ENCODE results near the gene IRX4.

IRX4 gene

GRCh38 chr5:1896602-1897376 is 14.1 kb upstream of the IRX4 start:
- Histone ChIP-seq H3K4me3 (ENCODE audit: low read depth, low read length) (no peak overlapping the region), H3K9me3 (ENCODE audit: control insufficient read depth, insufficient read depth, low read length) (no peaks in the 10 kb centered on the region), H3K4me1 (ENCODE audit: control insufficient read depth, insufficient read depth, low read length) (no peaks in the 10 kb centered on the region), H3K27me3 (ENCODE audit: control insufficient read depth, insufficient read depth, low read length) (peaks cover 19% of the 10 kb centered on the region), H3K9ac (ENCODE audit: low read depth, low read length) (no peak overlapping the region), H3K36me3 (ENCODE audit: control insufficient read depth, insufficient read depth, low read length) (no peaks in the 10 kb centered on the region)

GRCh38 chr5:1895739-1896420 is 13.2 kb upstream of the IRX4 start:
- H3K36me3 ChIP-seq (ENCODE audit: control insufficient read depth, insufficient read depth, low read length): no peaks in the 10 kb centered on the region
- peaks cover 22% of the 10 kb centered on the region for H3K27me3 ChIP-seq (ENCODE audit: control insufficient read depth, insufficient read depth, low read length)
- no peak overlapping the region for H3K9ac ChIP-seq (ENCODE audit: low read depth, low read length)
- no peak overlapping the region for H3K4me3 ChIP-seq (ENCODE audit: low read depth, low read length)
- no peaks in the 10 kb centered on the region for H3K9me3 ChIP-seq (ENCODE audit: control insufficient read depth, insufficient read depth, low read length)
- H3K4me1 ChIP-seq (ENCODE audit: control insufficient read depth, insufficient read depth, low read length): no peaks in the 10 kb centered on the region

- Histone ChIP-seq H3K36me3 (ENCODE audit: control insufficient read depth, insufficient read depth, low read length) (no peaks in the 10 kb centered on the region), H3K27me3 (ENCODE audit: control insufficient read depth, insufficient read depth, low read length) (peaks cover 38% of the 10 kb centered on the region), H3K4me3 (ENCODE audit: low read depth, low read length) (no peak overlapping the region), H3K4me1 (ENCODE audit: control insufficient read depth, insufficient read depth, low read length) (no peaks in the 10 kb centered on the region), H3K9ac (ENCODE audit: low read depth, low read length) (no peak overlapping the region), H3K9me3 (ENCODE audit: control insufficient read depth, insufficient read depth, low read length) (no peaks in the 10 kb centered on the region)
Measured at GRCh38 chr5:1894243-1894642, 11.5 kb upstream of the IRX4 start.

- Histone ChIP-seq H3K9me3 (ENCODE audit: control insufficient read depth, insufficient read depth, low read length) (no peaks in the 10 kb centered on the region), H3K9ac (ENCODE audit: low read depth, low read length) (no peak overlapping the region), H3K4me1 (ENCODE audit: control insufficient read depth, insufficient read depth, low read length) (no peaks in the 10 kb centered on the region), H3K4me3 (ENCODE audit: low read depth, low read length) (no peak overlapping the region), H3K36me3 (ENCODE audit: control insufficient read depth, insufficient read depth, low read length) (no peaks in the 10 kb centered on the region), H3K27me3 (ENCODE audit: control insufficient read depth, insufficient read depth, low read length) (peaks cover 43% of the 10 kb centered on the region)
Measured at GRCh38 chr5:1893754-1894153, 11.0 kb upstream of the IRX4 start.

GRCh38 chr5:1892685-1893445 is 10.1 kb upstream of the IRX4 start:
- H3K36me3 ChIP-seq (ENCODE audit: control insufficient read depth, insufficient read depth, low read length): no peaks in the 10 kb centered on the region
- H3K4me1 ChIP-seq (ENCODE audit: control insufficient read depth, insufficient read depth, low read length): no peaks in the 10 kb centered on the region
- H3K27me3 ChIP-seq (ENCODE audit: control insufficient read depth, insufficient read depth, low read length): peaks cover 51% of the 10 kb centered on the region
- no peak overlapping the region for H3K9ac ChIP-seq (ENCODE audit: low read depth, low read length)
- no peak overlapping the region for H3K4me3 ChIP-seq (ENCODE audit: low read depth, low read length)
- no peaks in the 10 kb centered on the region for H3K9me3 ChIP-seq (ENCODE audit: control insufficient read depth, insufficient read depth, low read length)

GRCh38 chr5:1892211-1892610 is 9.5 kb upstream of the IRX4 start:
- Histone ChIP-seq H3K4me1 (ENCODE audit: control insufficient read depth, insufficient read depth, low read length) (no peaks in the 10 kb centered on the region), H3K9ac (ENCODE audit: low read depth, low read length) (no peak overlapping the region), H3K27me3 (ENCODE audit: control insufficient read depth, insufficient read depth, low read length) (peaks cover 54% of the 10 kb centered on the region), H3K4me3 (ENCODE audit: low read depth, low read length) (no peak overlapping the region), H3K9me3 (ENCODE audit: control insufficient read depth, insufficient read depth, low read length) (no peaks in the 10 kb centered on the region), H3K36me3 (ENCODE audit: control insufficient read depth, insufficient read depth, low read length) (no peaks in the 10 kb centered on the region)

GRCh38 chr5:1891391-1891790 is 8.7 kb upstream of the IRX4 start:
- peaks cover 59% of the 10 kb centered on the region for H3K27me3 ChIP-seq (ENCODE audit: control insufficient read depth, insufficient read depth, low read length)
- H3K4me3 ChIP-seq (ENCODE audit: low read depth, low read length): no peak overlapping the region
- no peaks in the 10 kb centered on the region for H3K9me3 ChIP-seq (ENCODE audit: control insufficient read depth, insufficient read depth, low read length)
- no peaks in the 10 kb centered on the region for H3K36me3 ChIP-seq (ENCODE audit: control insufficient read depth, insufficient read depth, low read length)
- no peak overlapping the region for H3K9ac ChIP-seq (ENCODE audit: low read depth, low read length)
- no peaks in the 10 kb centered on the region for H3K4me1 ChIP-seq (ENCODE audit: control insufficient read depth, insufficient read depth, low read length)

- no peak overlapping the region for H3K9ac ChIP-seq (ENCODE audit: low read depth, low read length)
- no peaks in the 10 kb centered on the region for H3K36me3 ChIP-seq (ENCODE audit: control insufficient read depth, insufficient read depth, low read length)
- no peaks in the 10 kb centered on the region for H3K4me1 ChIP-seq (ENCODE audit: control insufficient read depth, insufficient read depth, low read length)
- H3K4me3 ChIP-seq (ENCODE audit: low read depth, low read length): no peak overlapping the region
- peaks cover 69% of the 10 kb centered on the region for H3K27me3 ChIP-seq (ENCODE audit: control insufficient read depth, insufficient read depth, low read length)
- no peaks in the 10 kb centered on the region for H3K9me3 ChIP-seq (ENCODE audit: control insufficient read depth, insufficient read depth, low read length)
Measured at GRCh38 chr5:1890296-1890695, 7.6 kb upstream of the IRX4 start.

- no peak overlapping the region for H3K4me3 ChIP-seq (ENCODE audit: low read depth, low read length)
- peaks cover 77% of the 10 kb centered on the region for H3K27me3 ChIP-seq (ENCODE audit: control insufficient read depth, insufficient read depth, low read length)
- no peaks in the 10 kb centered on the region for H3K4me1 ChIP-seq (ENCODE audit: control insufficient read depth, insufficient read depth, low read length)
- H3K36me3 ChIP-seq (ENCODE audit: control insufficient read depth, insufficient read depth, low read length): no peaks in the 10 kb centered on the region
- no peaks in the 10 kb centered on the region for H3K9me3 ChIP-seq (ENCODE audit: control insufficient read depth, insufficient read depth, low read length)
- H3K9ac ChIP-seq (ENCODE audit: low read depth, low read length): no peak overlapping the region
Measured at GRCh38 chr5:1889321-1890065, 6.8 kb upstream of the IRX4 start.

- no peak overlapping the region for H3K9ac ChIP-seq (ENCODE audit: low read depth, low read length)
- peaks cover 2% of the 10 kb centered on the region for H3K4me1 ChIP-seq (ENCODE audit: control insufficient read depth, insufficient read depth, low read length)
- H3K9me3 ChIP-seq (ENCODE audit: control insufficient read depth, insufficient read depth, low read length): no peaks in the 10 kb centered on the region
- H3K36me3 ChIP-seq (ENCODE audit: control insufficient read depth, insufficient read depth, low read length): no peaks in the 10 kb centered on the region
- H3K4me3 ChIP-seq (ENCODE audit: low read depth, low read length): no peak overlapping the region
- H3K27me3 ChIP-seq (ENCODE audit: control insufficient read depth, insufficient read depth, low read length): peaks cover 81% of the 10 kb centered on the region
Measured at GRCh38 chr5:1888541-1889251, 6.0 kb upstream of the IRX4 start.
